Measurements from ENCODE around the gene NYAP1. TPM values are rescaled to one million over a fixed set of nuclear protein-coding genes. Genes with fewer than 3 reads are reported as not detected.

Gene NYAP1
- total RNA-seq = 0.87 and 2.0 TPM in 2 replicates

GRCh38 chr7:100483722-100484672 is at the start of gene NYAP1:
Gene NYAP1, plus strand, starts transcription at chr7:100483927. Its CDS starts 1,385 bp downstream, at chr7:100485312.

GRCh38 chr7:100464210-100464660 is 19.5 kb upstream of the NYAP1 start, which contains the start of gene SPACDR:
Gene SPACDR, minus strand, starts transcription at chr7:100464260. Its CDS starts 235 bp downstream, at chr7:100464025.

GRCh38 chr7:100478958-100479660 is 4.6 kb upstream of the NYAP1 start, which contains the start of gene TSC22D4:
Gene TSC22D4, minus strand, starts transcription at chr7:100479214. Its CDS starts 1,176 bp downstream, at chr7:100478038.

GRCh38 chr7:100538654-100539435 is 55.1 kb downstream of the NYAP1 start, which contains the start of gene AGFG2:
Gene AGFG2, plus strand, starts transcription at chr7:100539203. Its CDS starts 144 bp downstream, at chr7:100539347.

Small RNAs within 50 kb of the gene (small RNA-seq; reads per million reads assigned to genes)
- not detected for gene RN7SL416P

Other genes with a start within 250 kb of the NYAP1 start
- gene SPDYE3, start 176.2 kb upstream of the NYAP1 start, total RNA-seq = not detected in 2 replicates
- gene PILRB, start 125.8 kb upstream of the NYAP1 start, total RNA-seq = 12.5 and 14.1 TPM in 2 replicates
- gene PILRA, start 110.4 kb upstream of the NYAP1 start, total RNA-seq = under 0.01 and 0.22 TPM in 2 replicates
- 1.6 and 4.3 TPM in 2 replicates for gene ZCWPW1, start 55.2 kb upstream of the NYAP1 start, total RNA-seq
- 34.1 and 47.5 TPM in 2 replicates for gene MEPCE, start 54.1 kb upstream of the NYAP1 start, total RNA-seq
- gene PPP1R35, start 47.4 kb upstream of the NYAP1 start, total RNA-seq = 6.3 and 12.5 TPM in 2 replicates
- 0.87 and 1.2 TPM in 2 replicates for gene SPACDR, start 19.7 kb upstream of the NYAP1 start, total RNA-seq
- 23.5 and 29.4 TPM in 2 replicates for gene TSC22D4, start 4.7 kb upstream of the NYAP1 start, total RNA-seq
- 11.8 and 20.2 TPM in 2 replicates for gene AGFG2, start 55.3 kb downstream of the NYAP1 start, total RNA-seq
- 0.79 TPM in 1 of 2 replicates, not detected in the other for gene SAP25, start 90.0 kb downstream of the NYAP1 start, total RNA-seq
- 19.6 and 52.1 TPM in 2 replicates for gene LRCH4, start 102.2 kb downstream of the NYAP1 start, total RNA-seq
- gene FBXO24, start 102.4 kb downstream of the NYAP1 start, total RNA-seq = 0.39 and 0.54 TPM in 2 replicates
- gene PCOLCE, start 118.4 kb downstream of the NYAP1 start, total RNA-seq = 2.7 and 9.8 TPM in 2 replicates
- gene MOSPD3, start 128.6 kb downstream of the NYAP1 start, total RNA-seq = 13.6 and 20.4 TPM in 2 replicates
- gene TFR2, start 157.6 kb downstream of the NYAP1 start, total RNA-seq = 1.2 and 1.7 TPM in 2 replicates
- gene ACTL6B, start 172.5 kb downstream of the NYAP1 start, total RNA-seq = not detected in 2 replicates
- gene GNB2, start 189.8 kb downstream of the NYAP1 start, total RNA-seq = 110 and 162 TPM in 2 replicates
- gene GIGYF1, start 210.3 kb downstream of the NYAP1 start, total RNA-seq = 23.4 and 30.2 TPM in 2 replicates
- gene POP7, start 222.2 kb downstream of the NYAP1 start, total RNA-seq = 30.6 and 40.0 TPM in 2 replicates
- 0.22 and 0.39 TPM in 2 replicates for gene EPO, start 236.5 kb downstream of the NYAP1 start, total RNA-seq
- not detected in 2 replicates for gene ZAN, start 249.7 kb downstream of the NYAP1 start, total RNA-seq

Measured in placental epithelial cell (primary cell).